ENCODE results near the gene FCRL1. TPM values are rescaled to one million over a fixed set of nuclear protein-coding genes. Genes with fewer than 3 reads are reported as not detected.

FCRL1 gene
- total RNA-seq, 2 donors from 2014 or later: 0.07 TPM; not detected in 1

DNA sequence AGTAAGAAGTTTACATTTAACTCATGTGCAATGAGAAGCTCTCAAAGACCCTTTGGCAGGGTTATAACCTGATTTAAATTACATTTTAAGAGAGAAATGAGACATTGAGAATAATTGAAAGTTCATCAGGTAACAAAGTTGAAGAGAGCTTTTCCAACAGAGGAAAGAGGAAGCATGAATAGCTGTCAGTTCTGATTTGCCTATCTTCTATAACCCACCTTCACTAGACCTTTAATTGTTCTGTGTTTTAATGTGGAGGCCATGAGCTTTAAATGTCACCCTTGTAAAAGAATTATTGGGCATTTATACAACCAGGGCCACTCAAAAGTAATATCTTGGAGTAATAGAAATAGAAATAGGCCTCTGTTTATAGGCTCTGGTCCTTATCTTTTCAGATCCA, 9.3 kb upstream of the FCRL1 start:
- Histone ChIP-seq H3K27ac (no peak overlapping the region), H3K9me3 (no peaks in the 10 kb centered on the region), H3K27me3 (no peaks in the 10 kb centered on the region), H3K36me3 (no peaks in the 10 kb centered on the region), H3K4me3 (no peak overlapping the region), H3K4me1 (no peaks in the 10 kb centered on the region), H3K9ac (ENCODE audit: low read depth in 2 of 2, low read length in 2 of 2) (no peak overlapping the region)
- intact Hi-C loops (cut with DNase I): no loop called here
- DNase-seq: no peak
- TF ChIP-seq, protein P1, sequence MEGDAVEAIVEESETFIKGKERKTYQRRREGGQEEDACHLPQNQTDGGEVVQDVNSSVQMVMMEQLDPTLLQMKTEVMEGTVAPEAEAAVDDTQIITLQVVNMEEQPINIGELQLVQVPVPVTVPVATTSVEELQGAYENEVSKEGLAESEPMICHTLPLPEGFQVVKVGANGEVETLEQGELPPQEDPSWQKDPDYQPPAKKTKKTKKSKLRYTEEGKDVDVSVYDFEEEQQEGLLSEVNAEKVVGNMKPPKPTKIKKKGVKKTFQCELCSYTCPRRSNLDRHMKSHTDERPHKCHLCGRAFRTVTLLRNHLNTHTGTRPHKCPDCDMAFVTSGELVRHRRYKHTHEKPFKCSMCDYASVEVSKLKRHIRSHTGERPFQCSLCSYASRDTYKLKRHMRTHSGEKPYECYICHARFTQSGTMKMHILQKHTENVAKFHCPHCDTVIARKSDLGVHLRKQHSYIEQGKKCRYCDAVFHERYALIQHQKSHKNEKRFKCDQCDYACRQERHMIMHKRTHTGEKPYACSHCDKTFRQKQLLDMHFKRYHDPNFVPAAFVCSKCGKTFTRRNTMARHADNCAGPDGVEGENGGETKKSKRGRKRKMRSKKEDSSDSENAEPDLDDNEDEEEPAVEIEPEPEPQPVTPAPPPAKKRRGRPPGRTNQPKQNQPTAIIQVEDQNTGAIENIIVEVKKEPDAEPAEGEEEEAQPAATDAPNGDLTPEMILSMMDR (IDR thresholded peaks at IDR 0.05): no peak

DNA sequence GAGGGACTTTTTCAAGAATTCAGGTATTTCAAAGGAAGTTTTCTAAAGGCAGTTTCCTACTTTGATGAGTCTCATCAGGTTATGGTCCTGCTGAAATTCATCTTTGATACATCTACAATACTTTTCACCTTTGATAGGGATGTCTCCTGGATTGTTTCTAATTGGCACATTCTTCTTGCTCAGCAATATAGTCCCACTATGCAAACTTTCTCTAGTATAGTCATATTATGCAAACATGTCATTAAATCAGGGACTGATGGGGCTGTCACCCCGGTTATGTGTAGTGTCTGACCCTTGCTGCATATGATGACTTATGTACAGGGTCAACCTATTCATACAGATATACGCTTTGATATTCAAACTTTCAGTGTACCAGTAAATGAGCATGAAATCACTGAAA, 379 bp upstream of the FCRL1 start:
- Histone ChIP-seq H3K9ac (ENCODE audit: low read depth in 2 of 2, low read length in 2 of 2) (no peak overlapping the region), H3K4me3 (no peak overlapping the region), H3K9me3 (no peaks in the 10 kb centered on the region), H3K27me3 (no peaks in the 10 kb centered on the region), H3K4me1 (no peaks in the 10 kb centered on the region), H3K36me3 (no peaks in the 10 kb centered on the region), H3K27ac (no peak overlapping the region)
- intact Hi-C loops (cut with DNase I): no loop called here
- TF ChIP-seq, protein P1 (IDR thresholded peaks at IDR 0.05): no peak
- no peak for DNase-seq

DNA sequence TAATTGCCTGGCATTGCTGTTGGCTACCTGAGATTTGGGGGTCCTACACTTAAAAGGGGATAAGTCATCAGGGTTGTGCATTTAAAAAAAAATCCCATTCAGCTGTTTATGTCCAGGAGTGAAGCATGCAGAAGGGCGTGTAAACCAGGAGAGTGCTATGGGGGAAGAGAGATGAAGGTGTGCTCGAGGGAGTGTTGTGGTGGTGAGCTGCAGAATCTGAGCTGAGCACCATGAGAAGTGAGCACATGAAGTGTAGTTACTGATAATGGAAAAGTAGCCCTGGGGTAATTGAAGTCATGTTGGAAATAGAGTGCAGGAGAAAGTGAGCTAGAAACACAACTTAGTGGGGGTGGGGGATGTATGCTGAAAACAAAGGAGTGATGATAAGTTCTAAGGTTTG, 705 bp downstream of the FCRL1 start:
- no peak overlapping the region for H3K4me3 ChIP-seq
- no peaks in the 10 kb centered on the region for H3K4me1 ChIP-seq
- H3K36me3 ChIP-seq: no peaks in the 10 kb centered on the region
- no peak overlapping the region for H3K27ac ChIP-seq
- no peaks in the 10 kb centered on the region for H3K27me3 ChIP-seq
- H3K9me3 ChIP-seq: no peaks in the 10 kb centered on the region
- DNase-seq: no peak
- intact Hi-C loops (cut with DNase I): no loop called here
- TF ChIP-seq, protein P1 (IDR thresholded peaks at IDR 0.05): no peak
- H3K9ac ChIP-seq (ENCODE audit: low read depth in 2 of 2, low read length in 2 of 2): no peak overlapping the region

DNA sequence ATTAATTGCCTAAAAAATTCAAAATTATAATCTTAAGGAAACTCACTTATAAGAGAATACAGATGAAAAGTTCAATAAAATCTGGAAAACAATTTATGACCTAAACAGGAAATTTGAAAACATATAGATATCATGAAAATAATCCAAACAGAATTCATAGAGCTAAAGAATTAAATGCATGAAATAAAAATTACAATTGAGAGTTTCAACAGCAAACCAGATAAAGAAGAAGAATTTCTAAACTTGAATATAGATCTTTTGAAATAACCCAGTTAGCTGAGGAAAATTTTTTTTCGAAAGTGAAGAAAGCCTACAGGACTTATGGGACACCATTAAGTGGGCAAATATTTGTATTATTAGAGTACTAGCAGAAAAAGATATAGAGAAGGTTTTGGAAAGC, 6.7 kb downstream of the FCRL1 start:
- Histone ChIP-seq H3K27ac (no peak overlapping the region), H3K4me1 (no peaks in the 10 kb centered on the region), H3K36me3 (no peaks in the 10 kb centered on the region), H3K4me3 (no peak overlapping the region), H3K9me3 (no peaks in the 10 kb centered on the region), H3K27me3 (no peaks in the 10 kb centered on the region), H3K9ac (ENCODE audit: low read depth in 2 of 2, low read length in 2 of 2) (no peak overlapping the region)
- no peak for DNase-seq
- intact Hi-C loops (cut with DNase I): no loop called here
- TF ChIP-seq, protein P1 (IDR thresholded peaks at IDR 0.05): no peak

DNA sequence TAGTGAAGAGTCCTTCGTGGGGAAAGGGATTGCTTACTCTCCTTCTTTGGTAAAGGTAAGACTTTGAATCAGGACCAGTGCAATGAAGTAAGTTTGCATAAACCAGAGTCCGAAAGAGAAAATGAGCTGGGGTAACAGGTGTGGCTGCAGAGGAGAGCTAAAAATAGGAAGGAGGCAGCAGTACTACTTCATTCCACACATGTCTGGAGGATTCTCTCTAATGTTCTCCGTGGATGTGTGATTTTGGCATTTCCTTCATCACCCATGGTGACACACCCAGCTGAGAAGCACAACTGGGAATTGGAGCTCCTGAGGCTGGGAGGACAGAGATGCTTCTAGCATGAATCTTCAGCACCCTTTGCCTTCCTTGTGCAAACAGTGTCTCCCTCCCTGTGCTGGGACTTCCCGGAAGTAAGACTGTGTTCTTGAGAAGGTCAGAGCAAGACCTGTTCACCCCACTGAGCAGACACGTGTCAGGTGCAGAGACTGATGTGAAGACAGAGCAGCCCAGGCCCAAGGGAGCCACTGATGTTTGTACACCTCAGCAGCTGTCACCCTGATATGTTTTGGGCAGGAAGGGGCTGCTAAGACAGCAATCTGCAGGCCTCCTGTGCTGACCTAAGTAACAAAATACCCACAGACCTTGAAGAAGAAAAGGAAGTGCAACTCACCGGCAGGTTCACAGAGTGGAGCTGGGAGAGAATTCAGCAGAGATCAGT, 13.3 kb downstream of the FCRL1 start:
- intact Hi-C loops (cut with DNase I): no loop called here

More for the DNA sequence above, 13.3 kb downstream of the FCRL1 start:
- Histone ChIP-seq H3K9me3 (no peaks in the 10 kb centered on the region), H3K27ac (no peak overlapping the region), H3K9ac (ENCODE audit: low read depth in 2 of 2, low read length in 2 of 2) (no peak overlapping the region), H3K36me3 (no peaks in the 10 kb centered on the region), H3K27me3 (no peaks in the 10 kb centered on the region), H3K4me1 (no peaks in the 10 kb centered on the region), H3K4me3 (no peak overlapping the region)
- DNase-seq: no peak
- TF ChIP-seq, protein P1 (IDR thresholded peaks at IDR 0.05): no peak
